PFSK-1 (cell line): ENCODE results near the gene TMEM131L.

Source experiments
- FOXP2 ChIP-seq: optimal IDR thresholded peaks from 2 replicates; pipeline ENCODE3; 2011; ENCODE audit warnings: borderline replicate concordance, control low read depth, inconsistent platforms; ENCODE audit not compliant: insufficient read depth; ENCODE audit errors: extremely low read length, extremely low read depth
- POLR2AphosphoS5 ChIP-seq: IDR thresholded peaks from 2 replicates; pipeline ENCODE4 v1.6.1; 2012; ENCODE audit warnings: low read depth, mild to moderate bottlenecking, control low read depth, low read length, moderate library complexity
- SIN3A ChIP-seq: IDR thresholded peaks from 2 replicates; pipeline ENCODE4 v1.6.1; 2012; ENCODE audit warnings: mild to moderate bottlenecking, low read length, moderate library complexity, borderline replicate concordance; ENCODE audit not compliant: insufficient read depth
- TAF1 ChIP-seq: IDR thresholded peaks from 2 replicates; pipeline ENCODE4 v1.6.1; 2012; ENCODE audit warnings: low read length, control low read depth, borderline replicate concordance; ENCODE audit not compliant: insufficient read depth
- TF ChIP-seq, protein P1 (sequence below), 2 experiments: IDR thresholded peaks; 2 replicates each; pipeline versions ENCODE4 v1.6.1 to v1.8.0; 2011 to 2012; ENCODE audit warnings: low read depth in 2 of 2, low read length in 2 of 2, control low read depth in 1 of 2, inconsistent platforms in 1 of 2, mild to moderate bottlenecking in 1 of 2, moderate library complexity in 1 of 2; ENCODE audit not compliant: insufficient read depth in 1 of 2

GRCh38 chr4:153485860-153486259 lies 19.7 kb downstream of the TMEM131L start:
- TF ChIP-seq SIN3A (no peak), POLR2AphosphoS5 (no peak), TAF1 (no peak), FOXP2 (no peak)
- TF ChIP-seq, protein P1, sequence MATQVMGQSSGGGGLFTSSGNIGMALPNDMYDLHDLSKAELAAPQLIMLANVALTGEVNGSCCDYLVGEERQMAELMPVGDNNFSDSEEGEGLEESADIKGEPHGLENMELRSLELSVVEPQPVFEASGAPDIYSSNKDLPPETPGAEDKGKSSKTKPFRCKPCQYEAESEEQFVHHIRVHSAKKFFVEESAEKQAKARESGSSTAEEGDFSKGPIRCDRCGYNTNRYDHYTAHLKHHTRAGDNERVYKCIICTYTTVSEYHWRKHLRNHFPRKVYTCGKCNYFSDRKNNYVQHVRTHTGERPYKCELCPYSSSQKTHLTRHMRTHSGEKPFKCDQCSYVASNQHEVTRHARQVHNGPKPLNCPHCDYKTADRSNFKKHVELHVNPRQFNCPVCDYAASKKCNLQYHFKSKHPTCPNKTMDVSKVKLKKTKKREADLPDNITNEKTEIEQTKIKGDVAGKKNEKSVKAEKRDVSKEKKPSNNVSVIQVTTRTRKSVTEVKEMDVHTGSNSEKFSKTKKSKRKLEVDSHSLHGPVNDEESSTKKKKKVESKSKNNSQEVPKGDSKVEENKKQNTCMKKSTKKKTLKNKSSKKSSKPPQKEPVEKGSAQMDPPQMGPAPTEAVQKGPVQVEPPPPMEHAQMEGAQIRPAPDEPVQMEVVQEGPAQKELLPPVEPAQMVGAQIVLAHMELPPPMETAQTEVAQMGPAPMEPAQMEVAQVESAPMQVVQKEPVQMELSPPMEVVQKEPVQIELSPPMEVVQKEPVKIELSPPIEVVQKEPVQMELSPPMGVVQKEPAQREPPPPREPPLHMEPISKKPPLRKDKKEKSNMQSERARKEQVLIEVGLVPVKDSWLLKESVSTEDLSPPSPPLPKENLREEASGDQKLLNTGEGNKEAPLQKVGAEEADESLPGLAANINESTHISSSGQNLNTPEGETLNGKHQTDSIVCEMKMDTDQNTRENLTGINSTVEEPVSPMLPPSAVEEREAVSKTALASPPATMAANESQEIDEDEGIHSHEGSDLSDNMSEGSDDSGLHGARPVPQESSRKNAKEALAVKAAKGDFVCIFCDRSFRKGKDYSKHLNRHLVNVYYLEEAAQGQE (IDR thresholded peaks at IDR 0.05; ENCODE audit: insufficient read depth in 1 of 2, low read depth in 2 of 2, low read length in 2 of 2) = no peak
